CD1c-positive myeloid dendritic cell (primary cell): Measurements from ENCODE around the gene LRIT2.
"Not testable (repeated sequence)": the region's sequence is repeated elsewhere in the genome, so short reads cannot be mapped to it uniquely, and the experiment has no call there.

ENCODE experiments used
- DNase-seq: peaks from one replicate; pipeline ENCODE4 v3.0.0-alpha.2; 2016; ENCODE audit errors: extremely low spot score

LRIT2 gene

DNA sequence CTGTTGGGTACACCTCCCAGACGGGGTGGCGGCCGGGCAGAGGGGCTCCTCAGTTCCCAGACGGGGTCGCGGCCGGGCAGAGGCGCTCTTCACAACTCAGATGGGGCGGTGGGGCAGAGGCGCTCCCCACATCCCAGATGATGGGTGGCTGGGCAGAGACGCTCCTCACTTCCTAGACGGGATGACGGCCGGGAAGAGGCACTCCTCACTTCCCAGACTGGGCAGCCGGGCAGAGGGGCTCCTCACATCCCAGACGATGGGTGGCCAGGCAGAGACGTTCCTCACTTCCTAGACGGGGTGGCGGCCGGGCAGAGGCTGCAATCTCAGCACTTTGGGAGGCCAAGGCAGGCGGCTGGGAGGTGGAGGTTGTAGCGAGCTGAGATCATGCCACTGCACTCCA is 45.0 kb downstream of the LRIT2 start:
- not testable (repeated sequence) for DNase-seq

DNA sequence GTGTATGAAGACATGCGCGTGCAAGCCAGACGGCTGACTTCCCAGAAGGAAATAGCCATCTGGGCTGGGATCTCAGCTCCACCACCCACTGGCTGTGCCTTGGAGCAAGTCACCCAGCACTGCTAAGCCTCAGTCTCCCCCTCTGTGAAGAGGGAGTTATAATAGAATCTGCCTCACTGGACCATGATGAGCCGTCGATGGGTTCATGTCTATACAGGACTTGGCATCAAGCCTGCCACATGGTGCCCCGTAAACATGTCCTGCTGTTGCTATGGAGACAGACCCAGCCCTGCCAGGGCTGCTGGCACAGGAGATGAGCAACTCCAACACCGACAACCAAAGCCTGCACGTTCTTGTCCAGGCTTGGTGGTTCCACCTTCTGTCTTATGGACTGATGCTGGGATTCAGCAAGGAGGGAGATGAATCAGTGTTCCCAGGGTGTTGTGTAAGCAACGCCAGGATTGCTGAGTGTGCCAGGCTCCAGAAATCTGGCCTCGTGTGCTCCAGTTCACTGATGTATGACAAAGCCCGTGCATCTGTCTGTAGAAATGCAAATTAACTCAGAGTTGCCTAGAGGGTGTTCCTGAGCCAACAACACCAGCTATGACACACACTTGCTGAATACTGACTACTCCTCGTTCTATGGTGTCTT is 46.2 kb downstream of the LRIT2 start:
- no peak for DNase-seq

DNA sequence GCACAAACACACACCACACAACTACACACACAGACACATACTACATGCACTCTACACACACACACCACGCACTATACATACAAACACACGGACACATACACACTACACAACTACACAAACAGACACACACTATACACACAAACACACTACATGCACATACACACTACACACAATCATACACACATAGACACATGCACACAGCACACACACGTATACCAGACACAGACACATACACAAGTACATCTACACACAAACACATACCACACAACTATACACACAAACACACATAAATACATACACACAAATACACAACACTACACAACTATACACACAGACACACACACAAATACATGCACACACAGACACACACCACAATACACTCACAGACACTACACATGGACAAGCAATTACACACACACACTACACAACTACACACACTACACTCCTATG is 47.2 kb downstream of the LRIT2 start:
- no peak for DNase-seq

DNA sequence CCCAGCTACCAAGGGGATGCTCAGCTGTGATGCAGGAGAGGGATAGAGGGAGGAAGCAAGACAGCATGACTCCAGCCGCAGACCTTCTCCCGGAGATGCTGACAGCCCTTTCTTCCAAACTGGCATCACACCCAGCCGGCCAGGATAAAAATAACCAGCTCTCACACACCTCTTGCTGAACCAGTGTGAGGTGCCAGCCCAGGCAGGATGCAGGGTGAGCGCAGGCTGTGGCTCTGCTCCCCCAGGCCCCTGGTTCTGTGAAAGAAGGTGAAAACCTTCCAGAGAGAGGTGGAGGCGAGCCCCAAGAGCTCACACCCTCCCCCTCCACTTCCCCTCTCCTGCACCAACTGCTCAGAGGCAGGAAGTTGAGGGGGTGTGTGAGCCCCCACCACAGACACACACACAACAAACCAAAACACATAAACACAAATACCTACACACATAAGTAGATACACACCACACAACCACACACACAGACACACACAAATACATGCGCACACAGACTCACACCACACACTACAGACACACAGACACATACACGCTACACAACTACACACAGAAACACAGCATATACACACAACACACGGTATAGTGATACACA is 47.7 kb downstream of the LRIT2 start:
- DNase-seq, result peak; percentile 12

DNA sequence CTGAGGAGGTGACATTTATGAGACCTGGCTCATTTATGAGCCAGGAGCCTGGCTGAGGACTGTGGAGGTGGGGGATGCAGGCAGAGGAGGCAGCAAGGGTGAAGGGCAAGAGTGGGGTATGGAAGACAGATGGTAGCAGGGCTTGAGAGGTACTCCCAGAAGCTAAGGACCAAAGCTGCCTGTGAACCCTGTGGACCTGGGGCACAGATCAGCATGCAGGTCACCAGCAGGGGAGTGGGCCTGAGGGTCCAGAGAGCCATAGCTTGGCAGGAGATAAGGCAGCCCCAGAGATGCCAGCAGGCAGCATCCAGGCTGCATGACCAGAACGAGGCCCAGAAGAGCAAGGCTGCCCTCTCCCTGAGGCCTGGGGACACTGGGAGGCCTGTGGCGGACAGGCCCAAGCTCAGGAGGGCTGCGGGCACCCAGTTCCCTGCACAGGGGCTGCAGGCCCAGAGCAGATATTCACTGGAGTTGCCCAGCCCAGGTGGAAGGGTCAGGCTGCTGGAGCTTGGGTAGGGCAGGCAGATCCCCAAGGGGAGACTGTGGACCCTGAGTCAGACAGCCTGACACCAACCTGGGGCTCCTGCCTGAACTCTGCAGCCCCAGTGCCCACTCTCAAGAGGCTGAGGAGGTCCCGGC is 48.4 kb downstream of the LRIT2 start:
- DNase-seq, result no peak

DNA sequence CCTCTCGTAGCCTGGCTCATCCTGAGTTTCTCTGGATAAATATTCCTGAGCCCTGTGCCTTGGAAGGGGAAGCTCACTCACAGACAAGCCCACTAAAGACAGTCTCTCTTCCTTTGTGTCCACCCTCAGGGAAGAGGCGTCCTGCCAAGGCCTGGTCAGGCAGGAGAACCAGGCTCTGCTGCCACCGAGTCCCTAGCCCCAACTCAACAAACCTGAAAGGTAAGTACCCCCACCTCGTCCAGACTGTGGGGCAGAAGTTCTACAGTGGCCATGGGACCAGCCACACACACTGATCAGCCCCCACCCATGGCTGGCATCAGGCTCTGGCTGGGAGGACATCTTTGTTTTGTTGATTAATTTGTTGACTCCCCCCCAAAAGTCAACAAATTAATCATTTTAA is 49.0 kb downstream of the LRIT2 start:
- DNase-seq, result no peak

DNA sequence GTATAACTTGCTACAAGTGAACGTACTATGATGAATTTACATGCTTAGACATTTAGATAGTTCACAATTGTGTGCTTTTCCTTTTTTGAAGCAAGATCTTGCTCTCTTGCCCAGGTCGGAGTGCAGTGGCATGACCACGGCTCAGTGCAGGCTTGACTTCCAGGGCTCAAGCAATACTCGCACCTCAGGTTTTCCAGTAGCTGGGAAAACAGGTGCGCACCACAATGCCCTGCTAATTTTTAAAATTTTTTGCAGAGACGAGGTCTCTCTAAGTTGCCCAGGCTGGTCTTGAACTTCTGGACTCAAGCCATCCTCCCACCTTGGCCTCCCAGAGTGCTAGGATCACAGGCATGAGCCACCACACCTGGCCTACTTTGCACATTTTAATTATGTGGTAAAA is 49.9 kb downstream of the LRIT2 start:
- DNase-seq, result no peak

DNA sequence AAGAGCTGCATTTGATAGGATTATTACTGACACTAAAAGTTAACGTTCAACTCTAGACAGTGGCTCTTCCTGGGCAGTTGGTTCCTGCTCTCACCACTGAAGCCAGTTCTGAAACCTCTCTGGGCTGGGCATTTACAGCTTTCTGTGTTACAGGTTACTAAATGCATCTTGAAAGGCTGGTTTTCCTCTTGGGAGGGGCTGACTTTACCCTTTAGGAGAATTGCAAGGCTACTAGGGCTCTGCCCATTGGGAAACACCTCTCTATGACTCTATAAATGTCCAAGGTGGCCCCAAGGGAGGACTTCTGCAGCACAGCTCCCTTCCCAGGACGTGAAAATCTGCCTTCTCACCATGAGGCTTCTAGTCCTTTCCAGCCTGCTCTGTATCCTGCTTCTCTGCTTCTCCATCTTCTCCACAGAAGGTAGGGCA is 51.8 kb downstream of the LRIT2 start, which contains the start of gene GPR15LG:
TSS of gene GPR15LG (plus strand) at position 301 of the 429 bp plus-strand sequence. CDS start at position 352, 51 bp downstream.
- DNase-seq, result no peak

DNA sequence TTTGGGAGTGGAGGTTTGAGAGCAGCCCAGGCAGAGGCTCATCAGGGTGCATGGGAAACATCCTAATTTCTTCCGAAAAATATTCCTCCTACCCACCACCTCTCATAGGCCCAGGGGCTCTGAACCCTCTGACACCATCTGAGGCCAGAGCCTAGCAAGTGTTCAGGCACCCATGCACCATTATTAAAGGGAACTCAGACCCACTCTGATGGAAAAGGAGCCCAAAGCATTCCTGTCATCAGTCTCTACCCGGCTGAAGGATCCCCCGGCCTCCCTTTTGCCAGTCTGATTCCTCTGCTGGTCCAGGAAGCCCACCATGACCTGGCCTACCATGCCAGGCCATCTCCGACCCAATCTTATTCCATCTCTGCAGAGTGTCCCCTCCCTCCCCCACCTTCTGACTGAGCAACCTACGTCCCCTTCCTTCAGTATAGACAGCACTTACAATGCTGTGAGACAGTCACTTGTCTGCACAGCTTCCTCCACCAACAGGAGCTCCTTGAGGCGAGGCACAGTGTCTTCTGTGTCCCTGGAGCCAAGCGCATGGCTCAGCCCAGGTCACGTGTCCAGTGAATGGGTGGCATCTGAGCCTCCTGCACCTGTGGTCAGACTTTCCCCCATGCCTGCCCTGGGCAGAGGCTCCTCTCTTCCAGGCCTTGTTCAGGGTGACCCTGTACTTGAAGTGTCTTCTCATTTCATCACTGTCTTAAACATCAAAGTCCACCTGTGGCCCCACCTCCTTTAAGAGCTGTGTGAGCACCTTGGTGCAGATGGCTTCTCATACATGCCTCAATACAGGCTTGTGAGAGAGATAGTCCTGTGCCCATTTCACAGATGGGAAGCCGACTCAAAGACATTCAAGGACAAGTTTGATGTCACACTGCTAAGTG is 52.6 kb downstream of the LRIT2 start:
- DNase-seq, result no peak

DNA sequence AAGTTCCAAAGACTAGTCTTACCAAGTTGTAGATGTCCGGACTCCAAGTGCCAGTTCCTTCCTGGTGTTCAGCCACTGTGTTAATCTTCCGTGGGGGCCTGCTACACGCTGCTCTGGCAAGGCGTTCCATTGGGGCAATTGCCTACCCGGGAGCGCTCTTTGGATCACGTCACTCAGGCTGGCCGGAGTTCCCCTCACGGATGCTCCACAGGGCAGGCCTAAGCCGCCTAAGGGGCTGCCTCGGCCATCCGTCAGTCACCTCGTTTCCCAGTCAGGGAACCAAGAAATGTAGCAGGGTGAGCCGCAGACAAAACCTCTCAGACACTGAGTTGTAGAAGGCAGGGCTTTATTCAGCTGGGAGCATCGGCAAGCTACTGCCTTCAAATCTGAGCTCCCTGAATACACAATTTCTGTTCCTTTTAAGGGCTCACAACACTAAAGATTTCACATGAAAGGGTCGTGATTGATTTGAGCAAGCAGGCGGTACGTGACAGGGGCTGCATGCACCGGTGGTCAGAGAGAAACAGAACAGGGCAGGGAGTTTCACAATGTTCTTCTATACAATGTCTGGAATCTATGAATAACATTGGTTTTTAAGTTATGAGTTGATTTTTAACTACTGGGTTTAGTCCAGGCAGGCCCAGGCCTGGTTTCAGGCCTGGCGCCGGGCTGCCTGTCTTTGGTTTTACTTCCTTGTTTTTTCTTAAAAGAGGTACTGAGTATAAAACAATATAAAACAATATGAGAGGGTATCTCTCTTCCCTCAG is 53.5 kb downstream of the LRIT2 start:
- not testable (repeated sequence) for DNase-seq

DNA sequence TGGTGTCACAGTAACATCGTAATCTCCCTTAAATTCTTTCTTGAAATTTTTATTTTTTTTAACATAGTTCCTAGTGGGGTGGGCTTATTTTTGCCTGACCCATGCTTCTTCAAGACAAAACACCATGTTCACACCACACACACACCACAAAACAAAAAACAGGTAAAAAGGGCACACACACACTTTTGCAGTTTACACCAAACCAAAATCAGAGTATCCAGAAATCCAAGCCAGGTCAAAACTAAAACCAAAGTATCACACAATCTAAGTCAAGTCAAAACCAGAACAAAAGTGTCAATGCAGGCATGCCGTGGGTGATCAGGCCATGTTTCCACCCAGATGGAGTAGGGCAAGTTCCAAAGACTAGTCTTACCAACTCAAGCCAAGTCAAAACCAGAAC is 54.1 kb downstream of the LRIT2 start:
- DNase-seq, result not testable (repeated sequence)
